HL-60 (cell line): ENCODE results near the gene DOCK1.

Source experiments
- CTCF ChIP-seq: IDR thresholded peaks from one replicate; pipeline ENCODE4 v1.5.1; 2011; ENCODE audit warnings: low read length, control low read depth, inconsistent platforms; ENCODE audit not compliant: insufficient read depth
- GABPA ChIP-seq: IDR thresholded peaks from 2 replicates; pipeline ENCODE4 v1.6.1; 2012; ENCODE audit warnings: low read depth
- POLR2AphosphoS5 ChIP-seq: IDR thresholded peaks from 2 replicates; pipeline ENCODE4 v1.6.1; 2012; ENCODE audit warnings: low read depth
- REST ChIP-seq: IDR thresholded peaks from 2 replicates; pipeline ENCODE4 v1.6.1; 2012; ENCODE audit warnings: low read depth; ENCODE audit not compliant: insufficient replicate concordance

GRCh38 chr10:127175357-127176110 lies 270.3 kb downstream of the DOCK1 start:
- TF ChIP-seq CTCF (no peak), POLR2AphosphoS5 (no peak), GABPA (no peak), REST (no peak)
